ENCODE results near the gene SMOC2.

DNA sequence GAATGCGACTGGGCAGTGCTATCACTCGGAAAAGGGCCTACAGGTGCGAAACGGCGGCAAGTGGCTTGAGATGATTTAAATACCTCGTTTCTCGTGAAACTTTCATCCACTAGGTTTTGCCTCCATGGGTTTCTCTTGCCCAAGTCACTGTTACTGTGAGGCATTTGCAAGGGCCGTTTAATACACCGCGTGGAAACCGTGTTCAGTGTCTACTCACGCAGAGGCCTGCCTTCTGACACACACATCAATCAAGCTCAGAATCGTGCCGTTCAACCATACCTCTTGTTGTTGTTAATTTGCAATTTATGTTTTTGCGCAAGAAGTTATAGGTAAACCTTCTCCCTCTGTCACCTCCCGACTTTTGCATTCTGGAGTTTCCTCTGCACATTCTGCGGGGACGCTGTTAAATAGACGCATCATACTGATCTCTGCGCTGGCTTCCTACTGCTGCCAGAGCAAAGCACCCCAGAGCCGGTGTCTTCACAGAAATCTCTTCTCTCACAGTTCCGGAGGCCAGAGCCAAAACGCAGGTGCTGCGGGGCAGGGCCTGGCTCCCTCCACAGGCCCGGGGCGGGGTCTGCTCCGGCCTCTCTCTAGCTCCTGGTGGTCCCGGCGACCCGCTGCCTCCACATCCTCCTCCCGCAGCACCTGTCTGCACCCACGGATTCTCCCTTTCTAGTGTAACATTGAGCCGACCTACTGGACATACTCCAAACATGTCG is 251.4 kb downstream of the SMOC2 start:
- TF ChIP-seq, protein P1, sequence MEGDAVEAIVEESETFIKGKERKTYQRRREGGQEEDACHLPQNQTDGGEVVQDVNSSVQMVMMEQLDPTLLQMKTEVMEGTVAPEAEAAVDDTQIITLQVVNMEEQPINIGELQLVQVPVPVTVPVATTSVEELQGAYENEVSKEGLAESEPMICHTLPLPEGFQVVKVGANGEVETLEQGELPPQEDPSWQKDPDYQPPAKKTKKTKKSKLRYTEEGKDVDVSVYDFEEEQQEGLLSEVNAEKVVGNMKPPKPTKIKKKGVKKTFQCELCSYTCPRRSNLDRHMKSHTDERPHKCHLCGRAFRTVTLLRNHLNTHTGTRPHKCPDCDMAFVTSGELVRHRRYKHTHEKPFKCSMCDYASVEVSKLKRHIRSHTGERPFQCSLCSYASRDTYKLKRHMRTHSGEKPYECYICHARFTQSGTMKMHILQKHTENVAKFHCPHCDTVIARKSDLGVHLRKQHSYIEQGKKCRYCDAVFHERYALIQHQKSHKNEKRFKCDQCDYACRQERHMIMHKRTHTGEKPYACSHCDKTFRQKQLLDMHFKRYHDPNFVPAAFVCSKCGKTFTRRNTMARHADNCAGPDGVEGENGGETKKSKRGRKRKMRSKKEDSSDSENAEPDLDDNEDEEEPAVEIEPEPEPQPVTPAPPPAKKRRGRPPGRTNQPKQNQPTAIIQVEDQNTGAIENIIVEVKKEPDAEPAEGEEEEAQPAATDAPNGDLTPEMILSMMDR (IDR thresholded peaks at IDR 0.05), result no peak
- no peak for TF ChIP-seq EZH2 (IDR thresholded peaks at IDR 0.05; ENCODE audit: borderline replicate concordance, insufficient read depth, low read depth, low read length, poor library complexity, severe bottlenecking)

Measured in B cell (primary cell).